Ishikawa (cell line): ENCODE measurements around the gene NEGR1.

ENCODE experiments used
- CREB1 ChIP-seq: IDR thresholded peaks from 2 replicates; pipeline ENCODE4 v1.6.1; 2012; ENCODE audit warnings: low read depth
- EP300 ChIP-seq: IDR thresholded peaks from 2 replicates; pipeline ENCODE4 v1.6.1; 2012; ENCODE audit warnings: borderline replicate concordance
- FOXM1 ChIP-seq: IDR thresholded peaks from 2 replicates; pipeline ENCODE4 v1.6.1; 2012; ENCODE audit warnings: low read depth, borderline replicate concordance
- MAX ChIP-seq: IDR thresholded peaks from 2 replicates; pipeline ENCODE4 v1.6.1; 2012
- NFIC ChIP-seq: IDR thresholded peaks from 2 replicates; pipeline ENCODE4 v1.6.1; 2012
- REST ChIP-seq: IDR thresholded peaks from 2 replicates; pipeline ENCODE4 v1.6.1; 2012; ENCODE audit warnings: low read depth, mild to moderate bottlenecking
- TAF1 ChIP-seq: IDR thresholded peaks from 2 replicates; pipeline ENCODE4 v1.6.1; 2012; ENCODE audit warnings: low read depth, mild to moderate bottlenecking
- TCF12 ChIP-seq: IDR thresholded peaks from 2 replicates; pipeline ENCODE4 v1.6.1; 2012; ENCODE audit warnings: low read depth
- USF1 ChIP-seq: IDR thresholded peaks from 2 replicates; pipeline ENCODE4 v1.6.1; 2012
- YY1 ChIP-seq: IDR thresholded peaks from 2 replicates; pipeline ENCODE4 v1.6.1; 2012; ENCODE audit warnings: low read depth
- ZBTB7A ChIP-seq: IDR thresholded peaks from 2 replicates; pipeline ENCODE4 v1.6.1; 2012; ENCODE audit warnings: low read depth

- no peak for TF ChIP-seq REST
- TF ChIP-seq YY1, result no peak
- TF ChIP-seq TCF12, result no peak
- TF ChIP-seq EP300, result no peak
- TF ChIP-seq TAF1, result no peak
- no peak for TF ChIP-seq ZBTB7A
- no peak for TF ChIP-seq NFIC
- no peak for TF ChIP-seq CREB1
- no peak for TF ChIP-seq MAX
- no peak for TF ChIP-seq FOXM1
- no peak for TF ChIP-seq USF1
Observed at GRCh38 chr1:71783071-71783470, 499.3 kb downstream of the NEGR1 start.
